HPDE6-E6E7 (cell line): ENCODE data around the gene LINGO3.

Source experiments
- DNase-seq: peaks from one replicate; pipeline ENCODE4 v3.0.0; 2011; ENCODE audit warnings: missing footprints; ENCODE audit errors: extremely low spot score

LINGO3 gene

DNA sequence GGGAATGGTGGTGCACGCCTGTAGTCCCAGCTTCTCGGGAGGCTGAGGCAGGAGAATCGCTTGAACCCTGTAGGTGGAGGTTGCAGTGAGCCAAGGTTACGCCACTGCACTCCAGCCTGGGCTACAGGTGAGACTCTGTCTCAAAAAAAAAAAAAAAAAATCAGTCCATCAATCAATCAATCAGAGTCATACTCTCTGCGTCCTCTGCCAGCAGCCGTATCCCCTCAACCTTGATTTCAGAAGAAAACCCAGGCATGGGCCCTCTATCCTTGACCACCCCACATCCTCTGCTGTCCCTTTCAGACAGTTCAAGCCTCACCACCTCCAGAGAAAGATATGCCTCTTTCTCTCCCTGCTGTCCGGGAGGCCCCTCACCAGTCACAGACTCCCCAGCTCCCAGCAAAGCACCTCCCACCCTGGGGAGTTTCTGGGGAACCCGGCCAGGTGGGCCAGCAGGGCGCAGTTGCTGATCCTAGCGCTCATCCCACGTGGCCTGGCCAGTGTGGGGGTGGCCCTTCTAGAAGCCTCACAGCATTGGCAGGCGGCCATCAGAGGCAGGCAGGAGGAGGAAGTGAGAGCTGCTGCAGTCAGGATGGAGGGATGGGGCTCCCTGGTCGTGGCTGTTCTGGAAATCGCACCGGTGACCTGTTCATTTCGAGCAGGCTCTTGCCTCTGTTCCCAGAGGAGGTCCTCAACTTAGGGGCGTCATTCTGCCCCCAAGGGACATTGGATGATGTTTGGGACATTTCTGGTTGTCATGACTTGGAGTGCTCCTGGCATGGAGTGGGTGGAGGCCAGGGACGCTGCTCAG, 41.6 kb downstream of the LINGO3 start:
- peak; percentile 40 for DNase-seq

DNA sequence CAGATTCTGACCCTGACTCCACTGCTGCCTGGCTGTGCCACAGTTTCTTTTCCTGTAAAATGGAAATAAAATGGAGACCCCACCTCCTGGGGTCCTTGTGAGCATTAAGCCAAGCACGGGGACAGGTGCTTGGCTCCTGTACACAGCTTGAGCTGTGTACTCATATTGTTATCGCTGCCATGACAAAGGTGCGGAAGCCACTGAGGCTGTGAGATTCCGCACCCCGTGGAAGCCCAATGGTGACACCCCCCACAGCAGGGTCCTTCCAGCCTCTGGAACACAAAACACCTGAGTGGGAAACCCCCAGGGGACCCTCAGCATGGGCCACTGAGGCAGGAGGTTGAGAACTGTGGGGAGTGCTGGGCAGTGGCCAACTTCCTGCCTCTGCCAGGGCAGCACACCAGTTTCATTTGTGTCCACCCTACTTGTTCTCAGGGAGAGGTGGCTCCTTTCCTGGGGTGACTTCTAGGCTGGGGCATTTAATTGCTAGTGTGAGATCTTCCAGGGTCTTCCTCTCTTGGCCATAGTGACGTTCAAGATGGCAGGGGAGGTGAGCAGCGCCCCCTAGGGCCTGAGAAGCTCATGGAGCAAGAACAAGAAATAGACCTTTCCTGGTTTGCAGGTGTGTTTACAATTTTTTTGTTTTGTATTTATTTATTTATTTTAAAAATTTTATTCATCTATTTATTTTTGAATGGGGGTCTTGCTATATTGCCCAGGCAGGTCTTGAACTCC, 46.3 kb downstream of the LINGO3 start:
- no peak for DNase-seq

DNA sequence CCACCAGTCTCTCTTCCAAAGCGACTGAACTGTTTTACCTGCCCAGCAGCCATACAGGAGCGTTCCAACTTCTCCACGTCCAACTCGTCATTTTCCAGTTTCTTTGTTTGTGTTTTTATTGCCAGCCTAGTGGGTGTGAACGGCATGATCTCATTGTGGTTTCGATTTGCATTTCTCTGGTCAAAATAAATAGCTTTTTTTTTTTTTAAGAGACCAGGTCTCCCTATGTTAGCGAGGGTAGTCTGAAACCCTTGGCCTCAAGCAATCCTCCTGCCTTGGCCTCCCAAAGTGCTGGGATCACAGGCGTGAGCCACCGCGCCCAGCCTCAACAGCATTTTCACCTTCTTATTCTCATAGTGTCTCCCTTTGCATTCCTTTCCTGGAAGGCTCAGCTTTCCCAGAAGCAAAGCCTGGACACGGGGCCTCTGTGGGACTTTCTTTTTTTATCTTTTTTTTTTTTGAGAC, 47.6 kb downstream of the LINGO3 start:
- DNase-seq, result no peak

DNA sequence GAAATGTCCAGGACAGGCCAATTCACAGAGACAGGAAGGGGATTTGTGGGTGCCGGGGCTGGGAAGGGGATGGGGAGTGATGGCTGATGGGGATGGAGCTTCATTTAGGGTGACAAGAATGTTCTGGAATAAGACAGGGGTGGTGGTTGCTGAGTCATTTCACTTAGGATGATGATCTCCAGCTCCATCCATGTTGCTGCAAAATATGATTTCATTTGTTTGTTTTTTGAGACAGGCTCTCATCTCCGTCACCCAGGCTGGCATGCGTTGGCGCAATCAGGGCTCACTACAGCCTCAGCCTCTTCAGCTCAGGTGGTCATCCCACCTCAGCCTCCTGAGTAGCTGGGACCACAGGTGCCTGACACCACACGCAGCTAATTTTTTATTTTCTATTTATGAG, 48.6 kb downstream of the LINGO3 start:
- no peak for DNase-seq
